ENCODE results near the gene STRN. TPM values are rescaled to one million over a fixed set of nuclear protein-coding genes. Genes with fewer than 3 reads are reported as not detected.
"Not testable (repeated sequence)": the region's sequence is repeated elsewhere in the genome, so short reads cannot be mapped to it uniquely, and the experiment has no call there.

The STRN gene
- total and polyA plus RNA-seq, 2 experiments from 2014 or later, result 6.5 to 12.1 TPM

DNA sequence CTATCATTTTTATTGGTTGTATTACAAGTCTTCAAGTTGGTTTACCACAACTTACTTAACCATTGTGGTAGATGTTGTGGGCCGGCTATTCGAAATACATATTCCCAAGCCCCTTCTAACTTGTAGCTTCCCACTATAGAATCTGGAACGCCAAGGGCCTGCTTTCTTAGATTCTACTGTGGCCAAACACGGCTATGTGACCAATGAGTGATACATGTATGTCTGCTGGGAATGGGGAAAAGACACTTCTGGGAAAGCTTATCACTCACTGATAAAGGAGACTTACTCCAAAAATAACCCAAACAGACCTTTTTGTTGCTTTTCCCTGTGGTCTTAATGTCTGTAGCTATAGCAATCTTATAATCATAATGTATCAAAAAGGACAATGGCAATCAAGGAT is 24.5 kb downstream of the STRN start:
- 94 to 96% methylated on average over 4 of the region's 4 CpGs for WGBS, 2 experiments (ENCODE audit: low coverage in 1 of 2, low lambda C conversion rate in 2 of 2, missing lambda C conversion rate in 2 of 2)

DNA sequence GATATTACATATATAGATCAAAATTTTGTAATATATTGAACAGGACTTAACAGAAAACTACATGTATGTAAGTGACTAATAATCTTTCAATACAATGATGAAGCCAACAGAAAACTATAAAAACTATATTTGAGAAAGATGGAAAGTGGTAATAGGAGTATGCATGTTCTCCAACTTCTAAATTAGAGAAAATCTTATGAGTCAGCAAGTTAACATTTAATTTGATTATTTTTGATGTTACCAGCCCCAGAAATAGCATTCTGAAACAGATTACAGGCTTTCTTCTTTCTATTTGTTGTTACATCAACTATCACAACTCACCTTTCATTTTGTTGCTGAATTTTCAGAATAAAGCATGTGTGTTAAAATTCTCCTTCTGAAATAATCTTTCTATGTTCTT is 29.8 kb downstream of the STRN start:
- H3K4me3 ChIP-seq; H3K4me2 ChIP-seq (ENCODE audit: unreplicated experiment); in situ Hi-C loops (cut with MboI); H3K27ac ChIP-seq; H2AFZ ChIP-seq; H3K4me1 ChIP-seq (ENCODE audit: insufficient read depth); H3K27me3 ChIP-seq (replicated peaks; ENCODE audit: insufficient read depth); H3K9me2 ChIP-seq (ENCODE audit: insufficient read depth); H3K9me3 ChIP-seq (ENCODE audit: low read depth); H3K36me3 ChIP-seq (ENCODE audit: low read depth); H3K9ac ChIP-seq; DNase-seq; H4K20me1 ChIP-seq (ENCODE audit: insufficient read depth); H3F3A ChIP-seq (ENCODE audit: insufficient read depth): not testable (repeated sequence)
- H3K79me2 ChIP-seq (ENCODE audit: insufficient read depth), result peaks cover 89% of the 10 kb centered on the region

More for the DNA sequence above, 24.5 kb downstream of the STRN start:
- Histone ChIP-seq H3K27me3 (replicated peaks; ENCODE audit: insufficient read depth) (no peaks in the 10 kb centered on the region), H3K79me2 (ENCODE audit: insufficient read depth) (peaks cover 88% of the 10 kb centered on the region), H3K27ac (no peak overlapping the region), H3K9me2 (ENCODE audit: insufficient read depth) (no peaks in the 10 kb centered on the region), H3K9me3 (ENCODE audit: low read depth) (no peaks in the 10 kb centered on the region), H3K36me3 (ENCODE audit: low read depth) (no peaks in the 10 kb centered on the region), H3F3A (ENCODE audit: insufficient read depth) (no peaks in the 10 kb centered on the region), H4K20me1 (ENCODE audit: insufficient read depth) (no peaks in the 10 kb centered on the region), H3K4me3 (no peak overlapping the region), H2AFZ (no peak overlapping the region), H3K4me2 (ENCODE audit: unreplicated experiment) (no peak overlapping the region), H3K9ac (no peak overlapping the region), H3K4me1 (ENCODE audit: insufficient read depth) (no peaks in the 10 kb centered on the region)
- in situ Hi-C loops (cut with MboI), result no loop called here
- TF ChIP-seq EZH2phosphoT487 (IDR thresholded peaks at IDR 0.05; ENCODE audit: insufficient read depth, low read depth) (no peak), EZH2 (IDR thresholded peaks at IDR 0.05; ENCODE audit: insufficient read depth, poor library complexity, severe bottlenecking) (no peak)
- DNase-seq, result no peak

- H3K9me2 ChIP-seq (ENCODE audit: insufficient read depth); in situ Hi-C loops (cut with MboI); H3K4me3 ChIP-seq; H2AFZ ChIP-seq; H3K27ac ChIP-seq; H3K27me3 ChIP-seq (replicated peaks; ENCODE audit: insufficient read depth); H3K36me3 ChIP-seq (ENCODE audit: low read depth); H4K20me1 ChIP-seq (ENCODE audit: insufficient read depth); DNase-seq; H3K9ac ChIP-seq; H3K9me3 ChIP-seq (ENCODE audit: low read depth); H3F3A ChIP-seq (ENCODE audit: insufficient read depth); H3K4me2 ChIP-seq (ENCODE audit: unreplicated experiment): not testable (repeated sequence)
- WGBS, 2 experiments (ENCODE audit: low coverage in 1 of 2, low lambda C conversion rate in 2 of 2, missing lambda C conversion rate in 2 of 2), result 78 to 80% methylated on average over 6 of the region's 6 CpGs
- Histone ChIP-seq H3K79me2 (ENCODE audit: insufficient read depth) (peaks cover 86% of the 10 kb centered on the region), H3K4me1 (ENCODE audit: insufficient read depth) (peaks cover 17% of the 10 kb centered on the region)
Measured at GRCh38 chr2:36931688-36932087, 34.6 kb downstream of the STRN start.

- Histone ChIP-seq H3K4me1 (ENCODE audit: insufficient read depth) (peaks cover 25% of the 10 kb centered on the region), H3K27ac (peak overlapping the region; percentile 36), H3K79me2 (ENCODE audit: insufficient read depth) (peaks cover 80% of the 10 kb centered on the region), H3K4me2 (ENCODE audit: unreplicated experiment) (peak overlapping the region; percentile 33)
- H3K9ac ChIP-seq; H3K4me3 ChIP-seq; H3K9me3 ChIP-seq (ENCODE audit: low read depth); H3K36me3 ChIP-seq (ENCODE audit: low read depth); H2AFZ ChIP-seq; H3K27me3 ChIP-seq (replicated peaks; ENCODE audit: insufficient read depth); H4K20me1 ChIP-seq (ENCODE audit: insufficient read depth); in situ Hi-C loops (cut with MboI); H3K9me2 ChIP-seq (ENCODE audit: insufficient read depth); H3F3A ChIP-seq (ENCODE audit: insufficient read depth): not testable (repeated sequence)
- 68 to 71% methylated on average over 7 of the region's 7 CpGs for WGBS, 2 experiments (ENCODE audit: low coverage in 1 of 2, low lambda C conversion rate in 2 of 2, missing lambda C conversion rate in 2 of 2)
- DNase-seq, result peak; percentile 64
Measured at GRCh38 chr2:36930787-36931410, 35.4 kb downstream of the STRN start.

- in situ Hi-C loops (cut with MboI); H2AFZ ChIP-seq; H3K27ac ChIP-seq; H3K9me3 ChIP-seq (ENCODE audit: low read depth); H3F3A ChIP-seq (ENCODE audit: insufficient read depth); H3K27me3 ChIP-seq (replicated peaks; ENCODE audit: insufficient read depth); H3K9ac ChIP-seq; H3K9me2 ChIP-seq (ENCODE audit: insufficient read depth); H4K20me1 ChIP-seq (ENCODE audit: insufficient read depth); H3K36me3 ChIP-seq (ENCODE audit: low read depth): not testable (repeated sequence)
- H3K4me1 ChIP-seq (ENCODE audit: insufficient read depth), result peaks cover 23% of the 10 kb centered on the region
- peak overlapping the region; percentile 19 for H3K4me2 ChIP-seq (ENCODE audit: unreplicated experiment)
- 41 to 48% methylated on average over 5 of the region's 5 CpGs for WGBS, 2 experiments (ENCODE audit: low coverage in 1 of 2, low lambda C conversion rate in 2 of 2, missing lambda C conversion rate in 2 of 2)
- 0 out of 2 replicates have a peak overlapping the region, but pooled peaks have one; percentile 3 for H3K4me3 ChIP-seq
- peaks cover 57% of the 10 kb centered on the region for H3K79me2 ChIP-seq (ENCODE audit: insufficient read depth)
- peak; percentile 45 for DNase-seq
Measured at GRCh38 chr2:36926175-36927132, 39.9 kb downstream of the STRN start.

- H3K4me2 ChIP-seq (ENCODE audit: unreplicated experiment); H3K9ac ChIP-seq; H3K9me2 ChIP-seq (ENCODE audit: insufficient read depth); H4K20me1 ChIP-seq (ENCODE audit: insufficient read depth); H3K9me3 ChIP-seq (ENCODE audit: low read depth); H2AFZ ChIP-seq; DNase-seq; H3K27ac ChIP-seq; in situ Hi-C loops (cut with MboI); H3F3A ChIP-seq (ENCODE audit: insufficient read depth); H3K4me3 ChIP-seq; H3K36me3 ChIP-seq (ENCODE audit: low read depth); H3K27me3 ChIP-seq (replicated peaks; ENCODE audit: insufficient read depth): not testable (repeated sequence)
- Histone ChIP-seq H3K4me1 (ENCODE audit: insufficient read depth) (peaks cover 13% of the 10 kb centered on the region), H3K79me2 (ENCODE audit: insufficient read depth) (peaks cover 45% of the 10 kb centered on the region)
- 98% methylated on average over 10 of the region's 10 CpGs for WGBS, 2 experiments (ENCODE audit: low coverage in 1 of 2, low lambda C conversion rate in 2 of 2, missing lambda C conversion rate in 2 of 2)
Measured at GRCh38 chr2:36922629-36923028, 43.7 kb downstream of the STRN start.
